GM13976 (cell line): Measurements from ENCODE around the gene HOXB7.
A peak's percentile ranks its signal among the peaks of the same experiment; 100 is the strongest.

Source experiments
- DNase-seq: peaks from one replicate; pipeline ENCODE4 v3.0.0; 2012; ENCODE audit warnings: low spot score
- in situ Hi-C: fragments of 300-500 bp; cut with MboI; formaldehyde crosslinking; loops from one replicate; pipeline ENCODE4 v1.12.0; 2022; ENCODE audit warnings: low sequenced_read_pairs, mixed read lengths, inconsistent platforms; ENCODE audit not compliant: unreplicated experiment
- TF ChIP-seq, protein P1 (sequence below): IDR thresholded peaks from 2 replicates; pipeline ENCODE4 v1.5.1; 2012; ENCODE audit warnings: borderline replicate concordance, mild to moderate bottlenecking; ENCODE audit not compliant: insufficient read depth; ENCODE audit errors: extremely low read depth, missing control alignments, control extremely low read depth

HOXB7 gene

DNA sequence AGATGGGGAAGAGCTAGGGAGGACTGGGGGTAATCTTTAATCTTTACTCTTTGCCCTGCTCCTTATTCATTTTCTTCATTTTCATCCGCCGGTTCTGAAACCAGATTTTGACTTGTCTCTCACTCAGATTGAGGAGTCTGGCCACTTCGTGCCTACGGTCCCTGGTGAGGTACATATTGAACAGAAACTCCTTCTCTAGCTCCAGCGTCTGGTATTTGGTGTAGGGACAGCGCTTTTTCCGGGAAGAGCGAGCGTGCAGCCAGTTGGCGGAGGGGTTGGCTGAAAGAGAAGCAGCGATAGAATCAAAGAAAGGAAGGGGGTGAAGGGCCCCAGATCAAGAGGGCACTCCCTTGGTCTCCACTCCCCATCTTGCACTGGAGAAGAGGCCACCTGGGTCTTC, 12.0 kb upstream of the HOXB7 start:
- in situ Hi-C loops = no loop called here
- no peak for DNase-seq
- TF ChIP-seq, protein P1, sequence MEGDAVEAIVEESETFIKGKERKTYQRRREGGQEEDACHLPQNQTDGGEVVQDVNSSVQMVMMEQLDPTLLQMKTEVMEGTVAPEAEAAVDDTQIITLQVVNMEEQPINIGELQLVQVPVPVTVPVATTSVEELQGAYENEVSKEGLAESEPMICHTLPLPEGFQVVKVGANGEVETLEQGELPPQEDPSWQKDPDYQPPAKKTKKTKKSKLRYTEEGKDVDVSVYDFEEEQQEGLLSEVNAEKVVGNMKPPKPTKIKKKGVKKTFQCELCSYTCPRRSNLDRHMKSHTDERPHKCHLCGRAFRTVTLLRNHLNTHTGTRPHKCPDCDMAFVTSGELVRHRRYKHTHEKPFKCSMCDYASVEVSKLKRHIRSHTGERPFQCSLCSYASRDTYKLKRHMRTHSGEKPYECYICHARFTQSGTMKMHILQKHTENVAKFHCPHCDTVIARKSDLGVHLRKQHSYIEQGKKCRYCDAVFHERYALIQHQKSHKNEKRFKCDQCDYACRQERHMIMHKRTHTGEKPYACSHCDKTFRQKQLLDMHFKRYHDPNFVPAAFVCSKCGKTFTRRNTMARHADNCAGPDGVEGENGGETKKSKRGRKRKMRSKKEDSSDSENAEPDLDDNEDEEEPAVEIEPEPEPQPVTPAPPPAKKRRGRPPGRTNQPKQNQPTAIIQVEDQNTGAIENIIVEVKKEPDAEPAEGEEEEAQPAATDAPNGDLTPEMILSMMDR = no peak

DNA sequence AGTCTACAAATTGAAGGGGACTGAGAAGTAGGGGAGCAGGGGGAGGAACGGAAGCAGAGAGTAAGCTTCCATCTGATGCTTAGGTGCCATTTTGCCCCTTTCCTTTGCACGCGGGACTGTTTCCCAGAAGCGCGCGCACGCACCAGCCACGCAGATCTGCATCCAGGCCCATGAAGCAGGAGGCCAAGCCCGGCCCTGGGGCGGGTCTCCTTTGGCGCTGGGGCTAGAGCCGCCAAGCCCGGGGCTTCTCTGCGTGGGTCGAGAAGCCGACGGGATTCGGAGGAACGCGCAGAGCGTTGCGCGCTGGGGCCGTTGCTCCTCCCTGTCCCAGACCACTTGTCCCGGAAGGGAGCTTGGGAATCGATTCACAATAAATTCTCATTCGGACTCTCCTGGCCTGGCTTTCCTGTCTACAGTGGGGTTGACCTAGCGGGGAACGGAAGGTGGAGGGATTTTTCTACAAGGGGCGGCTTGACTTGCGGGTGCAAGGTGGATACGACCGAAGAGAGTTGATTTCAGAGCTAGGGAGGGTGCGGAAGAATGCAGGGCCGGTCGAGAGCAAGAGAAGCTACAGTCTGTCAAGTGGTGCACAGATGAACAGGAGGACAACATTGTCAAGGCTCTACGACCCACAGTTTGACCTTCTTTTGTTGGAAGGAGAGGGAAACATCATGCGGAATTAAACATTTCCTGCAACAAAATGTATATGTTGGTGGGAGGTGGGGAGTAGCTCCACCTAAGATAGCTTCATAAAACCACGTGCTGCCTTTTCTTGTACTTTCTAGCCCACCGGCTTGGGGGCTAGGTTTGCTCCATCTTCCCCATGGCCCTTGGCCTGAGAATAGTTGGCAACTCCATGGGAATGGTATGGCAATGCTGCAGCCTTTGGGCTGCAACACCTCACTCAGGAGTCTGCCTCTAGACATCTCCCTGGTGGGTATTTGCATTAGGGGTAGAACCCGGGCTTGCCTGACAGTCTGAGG, 10.9 kb upstream of the HOXB7 start:
- DNase-seq = no peak
- in situ Hi-C loops = no loop called here
- TF ChIP-seq, protein P1 = no peak

- in situ Hi-C loops = no loop called here
- TF ChIP-seq, protein P1 = no peak
- no peak for DNase-seq
Observed at GRCh38 chr17:48620461-48621139, 9.8 kb upstream of the HOXB7 start.

- DNase-seq = no peak
- in situ Hi-C loops = no loop called here
- TF ChIP-seq, protein P1 = no peak
Observed at GRCh38 chr17:48619826-48620449, 9.1 kb upstream of the HOXB7 start.

GRCh38 chr17:48618256-48618896, 7.6 kb upstream of the HOXB7 start:
- TF ChIP-seq, protein P1 = peak; percentile 96
- DNase-seq = peak; percentile 92
- in situ Hi-C loops = no loop called here
